ENCODE data around the gene BAZ1A. TPM values are rescaled to one million over a fixed set of nuclear protein-coding genes. Genes with fewer than 3 reads are reported as not detected.

The BAZ1A gene
- total RNA-seq, 1 experiment from 2014 or later: 136 TPM

- Histone ChIP-seq H3K9me2 (replicated peaks; ENCODE audit: insufficient read depth, low read length) (no peaks in the 10 kb centered on the region), H3K4me3 (ENCODE audit: low read length) (no peak overlapping the region), H3K4me2 (ENCODE audit: low read depth, low read length, poor library complexity, severe bottlenecking) (no peak overlapping the region), H3K4me1 (ENCODE audit: low read length) (0 out of 2 replicates have a peak, but pooled peaks cover 2% of the 10 kb centered on the region), H3K9me3 (ENCODE audit: low read length) (no peaks in the 10 kb centered on the region), H3K27ac (ENCODE audit: low read length) (no peak overlapping the region), H3K27me3 (ENCODE audit: low read length) (no peaks in the 10 kb centered on the region), H3K79me2 (ENCODE audit: low read length) (no peaks in the 10 kb centered on the region), H3K36me3 (ENCODE audit: insufficient read depth, low read length) (no peaks in the 10 kb centered on the region), H3K9ac (ENCODE audit: low read length) (no peak overlapping the region), H2AFZ (ENCODE audit: low read length) (no peak overlapping the region), H4K20me1 (ENCODE audit: insufficient read depth, low read depth, low read length) (no peaks in the 10 kb centered on the region)
- DNase-seq: peak; percentile 41
Observed at GRCh38 chr14:34721129-34721528, 154.0 kb downstream of the BAZ1A start.

GRCh38 chr14:34718750-34719304 is 156.3 kb downstream of the BAZ1A start:
- no peak overlapping the region for H3K4me2 ChIP-seq (ENCODE audit: low read depth, low read length, poor library complexity, severe bottlenecking)
- H3K9ac ChIP-seq (ENCODE audit: low read length): no peak overlapping the region
- no peak for DNase-seq

GRCh38 chr14:34715127-34715863 is 159.9 kb downstream of the BAZ1A start:
- H2AFZ ChIP-seq (ENCODE audit: low read length): peak overlapping the region; percentile 87

More at GRCh38 chr14:34718750-34719304, 156.3 kb downstream of the BAZ1A start:
- Histone ChIP-seq H3K27ac (ENCODE audit: low read length) (no peak overlapping the region), H3K4me1 (ENCODE audit: low read length) (peaks cover 12% of the 10 kb centered on the region), H3K4me3 (ENCODE audit: low read length) (no peak overlapping the region), H3K36me3 (ENCODE audit: insufficient read depth, low read length) (no peaks in the 10 kb centered on the region), H3K9me3 (ENCODE audit: low read length) (no peaks in the 10 kb centered on the region), H3K9me2 (replicated peaks; ENCODE audit: insufficient read depth, low read length) (no peaks in the 10 kb centered on the region), H2AFZ (ENCODE audit: low read length) (no peak overlapping the region), H4K20me1 (ENCODE audit: insufficient read depth, low read depth, low read length) (no peaks in the 10 kb centered on the region), H3K27me3 (ENCODE audit: low read length) (no peaks in the 10 kb centered on the region), H3K79me2 (ENCODE audit: low read length) (peaks cover 2% of the 10 kb centered on the region; the same call in 1 of the 2 replicates)

GRCh38 chr14:34714320-34715126 is 160.6 kb downstream of the BAZ1A start, which contains the start of gene CFL2:
Gene CFL2 (minus strand): TSS chr14:34714593. CDS start chr14:34714540, 53 bp downstream.
- peaks cover 48% of the 10 kb centered on the region for H3K4me1 ChIP-seq (ENCODE audit: low read length)
- H2AFZ ChIP-seq (ENCODE audit: low read length): peak within 1 kb of the TSS; percentile 87
- H3K4me2 ChIP-seq (ENCODE audit: low read depth, low read length, poor library complexity, severe bottlenecking): peak within 1 kb of the TSS; percentile 97
- peak; percentile 91 for DNase-seq
- no peaks in the 10 kb centered on the region for H3K9me2 ChIP-seq (replicated peaks; ENCODE audit: insufficient read depth, low read length)
- no peaks in the 10 kb centered on the region for H3K27me3 ChIP-seq (ENCODE audit: low read length)
- no peaks in the 10 kb centered on the region for H4K20me1 ChIP-seq (ENCODE audit: insufficient read depth, low read depth, low read length)
- H3K79me2 ChIP-seq (ENCODE audit: low read length): peaks cover 28% of the 10 kb centered on the region
- peak within 1 kb of the TSS; percentile 85 for H3K4me3 ChIP-seq (ENCODE audit: low read length)
- no peaks in the 10 kb centered on the region for H3K9me3 ChIP-seq (ENCODE audit: low read length)
- H3K9ac ChIP-seq (ENCODE audit: low read length): peak within 1 kb of the TSS; percentile 90
- H3K27ac ChIP-seq (ENCODE audit: low read length): peak within 1 kb of the TSS; percentile 11; the same call in 1 of the 2 replicates
- peaks cover 8% of the 10 kb centered on the region; the same call in 1 of the 2 replicates for H3K36me3 ChIP-seq (ENCODE audit: insufficient read depth, low read length)

More at GRCh38 chr14:34715127-34715863, 159.9 kb downstream of the BAZ1A start:
- Histone ChIP-seq H3K79me2 (ENCODE audit: low read length) (peaks cover 25% of the 10 kb centered on the region), H3K4me2 (ENCODE audit: low read depth, low read length, poor library complexity, severe bottlenecking) (peak overlapping the region; percentile 97), H3K9ac (ENCODE audit: low read length) (peak overlapping the region; percentile 90), H3K27ac (ENCODE audit: low read length) (no peak overlapping the region), H4K20me1 (ENCODE audit: insufficient read depth, low read depth, low read length) (no peaks in the 10 kb centered on the region), H3K9me2 (replicated peaks; ENCODE audit: insufficient read depth, low read length) (no peaks in the 10 kb centered on the region), H3K27me3 (ENCODE audit: low read length) (no peaks in the 10 kb centered on the region), H3K36me3 (ENCODE audit: insufficient read depth, low read length) (peaks cover 8% of the 10 kb centered on the region; the same call in 1 of the 2 replicates), H3K4me3 (ENCODE audit: low read length) (peak overlapping the region; percentile 85), H3K9me3 (ENCODE audit: low read length) (no peaks in the 10 kb centered on the region), H3K4me1 (ENCODE audit: low read length) (peaks cover 41% of the 10 kb centered on the region)
- no peak for DNase-seq

- Histone ChIP-seq H3K4me2 (ENCODE audit: low read depth, low read length, poor library complexity, severe bottlenecking) (peak overlapping the region; percentile 97), H3K9ac (ENCODE audit: low read length) (peak overlapping the region; percentile 90), H4K20me1 (ENCODE audit: insufficient read depth, low read depth, low read length) (no peaks in the 10 kb centered on the region), H2AFZ (ENCODE audit: low read length) (peak overlapping the region; percentile 87; the same call in 1 of the 2 replicates), H3K27me3 (ENCODE audit: low read length) (no peaks in the 10 kb centered on the region), H3K9me2 (replicated peaks; ENCODE audit: insufficient read depth, low read length) (no peaks in the 10 kb centered on the region), H3K36me3 (ENCODE audit: insufficient read depth, low read length) (peaks cover 8% of the 10 kb centered on the region; the same call in 1 of the 2 replicates), H3K4me1 (ENCODE audit: low read length) (peaks cover 51% of the 10 kb centered on the region), H3K9me3 (ENCODE audit: low read length) (no peaks in the 10 kb centered on the region), H3K4me3 (ENCODE audit: low read length) (peak overlapping the region; percentile 85), H3K27ac (ENCODE audit: low read length) (peak overlapping the region; percentile 11; the same call in 1 of the 2 replicates), H3K79me2 (ENCODE audit: low read length) (peaks cover 28% of the 10 kb centered on the region)
- peak; percentile 77 for DNase-seq
Observed at GRCh38 chr14:34713681-34714319, 161.4 kb downstream of the BAZ1A start.

- 0 out of 2 replicates have a peak overlapping the region, but pooled peaks have one; percentile 2 for H2AFZ ChIP-seq (ENCODE audit: low read length)
- peak overlapping the region; percentile 90 for H3K9ac ChIP-seq (ENCODE audit: low read length)
- no peaks in the 10 kb centered on the region for H4K20me1 ChIP-seq (ENCODE audit: insufficient read depth, low read depth, low read length)
- H3K9me2 ChIP-seq (replicated peaks; ENCODE audit: insufficient read depth, low read length): no peaks in the 10 kb centered on the region
- DNase-seq: peak; percentile 53
- H3K4me1 ChIP-seq (ENCODE audit: low read length): peaks cover 51% of the 10 kb centered on the region
- H3K4me3 ChIP-seq (ENCODE audit: low read length): peak overlapping the region; percentile 85
- peak overlapping the region; percentile 97 for H3K4me2 ChIP-seq (ENCODE audit: low read depth, low read length, poor library complexity, severe bottlenecking)
- peaks cover 28% of the 10 kb centered on the region for H3K79me2 ChIP-seq (ENCODE audit: low read length)
- no peaks in the 10 kb centered on the region for H3K9me3 ChIP-seq (ENCODE audit: low read length)
- H3K36me3 ChIP-seq (ENCODE audit: insufficient read depth, low read length): peaks cover 8% of the 10 kb centered on the region; the same call in 1 of the 2 replicates
- no peaks in the 10 kb centered on the region for H3K27me3 ChIP-seq (ENCODE audit: low read length)
- peak overlapping the region; percentile 11; the same call in 1 of the 2 replicates for H3K27ac ChIP-seq (ENCODE audit: low read length)
Observed at GRCh38 chr14:34713122-34713680, 162.0 kb downstream of the BAZ1A start.

Measured in Karpas-422 (cell line).